Effector memory CD8-positive, alpha-beta T cell (primary cell): Measurements from ENCODE around the gene ARHGAP28.
"Not testable (repeated sequence)": the region's sequence is repeated elsewhere in the genome, so short reads cannot be mapped to it uniquely, and the experiment has no call there.

Source experiments
- ATAC-seq: fragments of 150-1000 bp; cut with Tn5 transposase; replicated peaks from 2 replicates; pipeline ENCODE4 v1.10.0; 2021; ENCODE audit warnings: mild to moderate bottlenecking, moderate library complexity
- DNase-seq, 3 experiments: peaks; one replicate each; pipeline ENCODE4 v3.0.0; 2021
- H3K27ac Mint-ChIP-seq, 2 donors: one replicate each; pipeline ENCODE4 v1.8.0; 2022; ENCODE audit warnings: mild to moderate bottlenecking in 2 of 2, mixed read lengths in 2 of 2, moderate library complexity in 2 of 2
- H3K27me3 Mint-ChIP-seq, 2 donors: one replicate each; pipeline ENCODE4 v1.8.0; 2022; ENCODE audit warnings: mixed read lengths in 2 of 2
- H3K36me3 Mint-ChIP-seq: one replicate; pipeline ENCODE4 v1.8.0; 2022; ENCODE audit warnings: mild to moderate bottlenecking, moderate library complexity, mixed read lengths; ENCODE audit not compliant: insufficient read depth
- H3K4me1 Mint-ChIP-seq, 2 donors: one replicate each; pipeline ENCODE4 v1.8.0; 2022; ENCODE audit warnings: low read depth in 2 of 2, mixed read lengths in 2 of 2
- H3K4me3 Mint-ChIP-seq, 2 donors: one replicate each; pipeline ENCODE4 v1.8.0; 2022; ENCODE audit warnings: mild to moderate bottlenecking in 2 of 2, mixed read lengths in 2 of 2, moderate library complexity in 2 of 2
- H3K9me3 Mint-ChIP-seq, 2 donors: one replicate each; pipeline ENCODE4 v1.8.0; 2022; ENCODE audit warnings: mixed read lengths in 2 of 2

ARHGAP28 gene

DNA sequence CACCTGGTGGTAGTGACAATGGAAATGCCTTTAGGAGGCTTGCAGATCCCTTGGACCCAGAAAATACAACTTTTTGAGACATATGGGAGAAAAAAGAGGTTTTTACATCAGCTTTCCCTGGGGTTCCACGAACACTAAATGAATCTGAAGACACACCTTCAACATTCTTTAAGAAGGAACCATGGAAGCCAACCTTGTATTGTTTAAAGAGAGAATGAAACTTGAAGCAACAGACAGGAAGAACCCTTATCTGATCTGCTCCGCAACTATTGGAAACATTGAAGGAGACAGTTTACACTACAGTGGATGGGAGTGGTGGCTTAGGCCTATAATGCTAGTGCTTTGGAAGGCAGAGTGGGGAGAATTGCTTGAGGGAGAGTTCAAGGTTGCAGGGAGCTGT is 197.6 kb downstream of the ARHGAP28 start:
- Mint-ChIP-seq H3K9me3 (peaks cover 5 to 36% of the 10 kb centered on the region in 2 donors), H3K36me3 (no peaks in the 10 kb centered on the region), H3K27ac (no peak overlapping the region), H3K4me3 (no peak overlapping the region), H3K27me3 (no peaks in the 10 kb centered on the region), H3K4me1 (no peaks in the 10 kb centered on the region)
- DNase-seq (no peak), ATAC-seq (no peak)

DNA sequence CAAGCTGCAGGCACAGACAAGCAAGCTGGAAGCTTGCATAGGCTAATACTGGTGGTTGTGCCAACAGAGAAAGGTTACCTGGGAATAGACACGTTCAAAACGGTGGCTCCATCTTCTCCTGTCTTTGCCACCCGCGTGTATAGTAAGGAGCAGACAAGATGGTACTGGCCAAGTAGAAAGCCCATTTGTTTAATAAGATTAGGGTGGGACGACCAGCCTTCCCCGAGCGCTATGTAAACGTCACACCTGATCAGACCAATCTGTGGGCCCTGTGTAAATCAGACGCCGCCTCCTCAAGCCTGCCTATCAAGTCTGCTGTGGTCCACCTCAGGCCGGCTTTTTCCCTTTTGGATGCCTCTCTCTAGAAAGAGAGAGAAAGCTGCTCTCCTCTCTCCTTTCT is 198.8 kb downstream of the ARHGAP28 start:
- no peak for ATAC-seq
- no peaks in the 10 kb centered on the region for H3K27me3 Mint-ChIP-seq

DNA sequence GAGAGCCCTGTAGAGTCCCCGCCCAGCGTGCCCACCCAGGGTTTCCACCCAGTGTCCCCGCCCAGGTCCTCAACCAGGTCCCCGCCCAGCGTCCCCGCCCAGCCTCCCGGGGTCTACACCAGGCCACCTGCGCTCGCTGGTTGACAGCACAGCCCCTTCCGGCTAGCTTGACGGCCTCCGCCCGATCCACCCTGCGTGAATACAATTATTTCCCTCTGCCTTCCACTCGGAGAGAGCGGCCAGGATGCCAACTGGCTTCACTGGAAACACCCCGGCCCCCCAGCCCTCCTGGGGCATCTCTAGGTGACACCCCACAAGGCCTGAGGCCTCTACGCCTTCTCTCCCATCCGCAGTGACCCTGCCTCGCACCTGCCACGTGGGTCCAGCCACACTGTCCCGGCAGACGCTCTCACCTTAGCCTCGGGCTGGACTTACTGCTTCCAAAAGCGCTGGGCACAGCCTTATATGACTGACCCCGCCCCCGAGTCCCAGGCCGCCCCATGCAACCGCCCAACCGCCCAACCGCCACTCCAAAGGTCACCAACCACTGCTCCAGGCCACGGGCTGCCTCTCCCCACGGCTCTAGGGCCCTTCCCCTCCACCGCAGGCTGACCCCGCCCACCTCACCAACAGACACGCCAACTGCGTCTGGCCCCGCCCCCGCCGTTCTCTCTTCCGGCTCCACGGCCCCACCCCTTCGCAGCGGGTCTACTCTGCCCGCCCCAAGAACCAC is 200.0 kb downstream of the ARHGAP28 start:
- no peaks in the 10 kb centered on the region for H3K27me3 Mint-ChIP-seq
- H3K9me3 Mint-ChIP-seq = peaks cover 3 to 22% of the 10 kb centered on the region in 2 donors
- DNase-seq = no peak
- no peaks in the 10 kb centered on the region for H3K4me1 Mint-ChIP-seq
- no peak for ATAC-seq
- H3K4me3 Mint-ChIP-seq = no peak overlapping the region
- H3K27ac Mint-ChIP-seq = no peak overlapping the region
- H3K36me3 Mint-ChIP-seq = no peaks in the 10 kb centered on the region

More for the DNA sequence above, 198.8 kb downstream of the ARHGAP28 start:
- Mint-ChIP-seq H3K9me3 (peaks cover 5 to 33% of the 10 kb centered on the region in 2 donors), H3K36me3 (no peaks in the 10 kb centered on the region), H3K27ac (no peak overlapping the region), H3K4me3 (no peak overlapping the region), H3K4me1 (no peaks in the 10 kb centered on the region)
- no peak for DNase-seq

DNA sequence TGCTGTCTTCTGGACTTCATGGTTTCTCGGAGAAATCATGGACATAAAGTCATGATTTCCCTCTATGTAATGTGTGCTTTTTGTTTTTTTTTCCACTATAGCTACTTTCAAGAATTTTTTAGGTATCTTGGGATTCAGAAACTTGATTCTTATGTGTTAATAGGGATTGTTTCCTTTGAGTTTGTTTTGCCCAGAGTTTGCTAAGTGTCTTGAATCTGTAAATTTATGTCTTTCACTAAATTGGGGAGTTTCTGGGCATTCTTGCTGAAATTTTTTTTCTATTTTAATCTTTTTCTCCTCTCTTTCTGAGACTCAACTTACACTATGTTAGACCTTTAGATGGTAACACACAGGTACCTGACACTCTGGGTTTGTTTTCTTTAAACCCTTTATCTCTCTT is 205.3 kb downstream of the ARHGAP28 start:
- DNase-seq = no peak

DNA sequence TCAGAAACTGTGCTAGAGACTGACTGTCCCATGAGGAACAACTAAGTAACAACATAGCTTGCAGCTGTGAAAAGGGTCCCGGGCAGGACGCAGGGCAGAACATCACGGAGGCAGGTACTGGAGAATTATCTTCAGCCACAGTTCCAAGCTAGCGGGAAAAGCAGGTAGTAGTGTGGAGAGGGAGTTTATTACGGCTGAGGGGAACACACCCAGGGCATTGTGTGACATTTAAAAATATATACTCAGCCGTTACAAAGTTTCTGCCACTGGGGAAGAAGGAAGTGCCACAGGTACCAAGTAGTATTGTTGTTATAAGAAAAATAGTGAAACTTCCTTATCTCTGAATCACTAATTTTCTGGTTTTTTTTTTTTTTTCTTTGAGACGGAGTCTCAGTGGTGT is 208.5 kb downstream of the ARHGAP28 start:
- Mint-ChIP-seq H3K27ac (no peak overlapping the region), H3K27me3 (no peaks in the 10 kb centered on the region), H3K4me1 (no peaks in the 10 kb centered on the region), H3K9me3 (peaks cover 0 to 9% of the 10 kb centered on the region in 2 donors), H3K4me3 (no peak overlapping the region), H3K36me3 (no peaks in the 10 kb centered on the region)
- ATAC-seq = no peak
- DNase-seq = no peak

More for the DNA sequence above, 205.3 kb downstream of the ARHGAP28 start:
- H3K36me3 Mint-ChIP-seq = no peaks in the 10 kb centered on the region
- H3K9me3 Mint-ChIP-seq = peaks cover 7 to 8% of the 10 kb centered on the region in 2 donors
- ATAC-seq = no peak
- no peak overlapping the region for H3K4me3 Mint-ChIP-seq
- H3K4me1 Mint-ChIP-seq = no peaks in the 10 kb centered on the region
- no peak overlapping the region for H3K27ac Mint-ChIP-seq
- no peaks in the 10 kb centered on the region for H3K27me3 Mint-ChIP-seq

DNA sequence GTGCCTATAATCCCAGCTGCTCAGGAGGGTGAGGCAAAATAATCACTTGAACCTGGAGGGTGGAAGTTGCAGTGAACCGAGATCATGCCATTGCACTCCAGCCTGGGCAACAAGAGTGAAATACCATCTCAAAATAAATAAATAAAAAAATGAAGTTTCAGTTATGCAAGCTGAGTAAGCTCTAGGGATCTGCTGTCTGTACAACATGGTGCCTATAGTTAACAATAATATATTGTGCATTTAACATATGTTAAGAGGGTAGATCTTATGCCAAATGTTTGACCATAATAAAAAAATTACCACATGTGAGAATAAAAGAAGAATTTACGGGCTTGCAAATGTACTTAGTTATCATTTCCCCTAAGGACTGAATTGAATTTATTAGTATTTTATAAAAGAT is 208.9 kb downstream of the ARHGAP28 start:
- not testable (repeated sequence) for H3K9me3 Mint-ChIP-seq, H3K36me3 Mint-ChIP-seq, H3K4me1 Mint-ChIP-seq, H3K4me3 Mint-ChIP-seq, ATAC-seq, H3K27ac Mint-ChIP-seq, H3K27me3 Mint-ChIP-seq, DNase-seq

DNA sequence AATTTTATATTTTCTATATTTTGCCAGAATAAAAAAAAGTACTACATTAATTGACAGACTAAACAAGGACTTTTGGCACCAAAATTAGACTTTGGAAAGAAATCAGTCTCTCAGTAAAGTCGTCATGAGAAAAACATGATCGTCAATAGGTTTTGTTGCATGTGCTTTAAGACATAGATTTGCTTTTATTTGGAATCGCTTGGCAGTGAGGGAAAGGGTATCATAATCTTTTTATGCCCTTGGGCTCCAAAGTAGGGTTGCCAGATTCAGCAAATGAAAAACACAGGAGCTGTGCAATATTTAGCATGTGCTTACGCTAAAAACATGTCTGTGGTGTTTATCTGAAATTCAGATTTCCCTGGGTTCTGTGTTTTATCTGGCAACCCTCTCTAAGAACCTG is 210.5 kb downstream of the ARHGAP28 start:
- Mint-ChIP-seq H3K4me3 (no peak overlapping the region), H3K27ac (no peak overlapping the region), H3K27me3 (no peaks in the 10 kb centered on the region), H3K36me3 (no peaks in the 10 kb centered on the region), H3K9me3 (peaks cover 0 to 12% of the 10 kb centered on the region in 2 donors), H3K4me1 (no peaks in the 10 kb centered on the region)
- DNase-seq (no peak), ATAC-seq (no peak)

DNA sequence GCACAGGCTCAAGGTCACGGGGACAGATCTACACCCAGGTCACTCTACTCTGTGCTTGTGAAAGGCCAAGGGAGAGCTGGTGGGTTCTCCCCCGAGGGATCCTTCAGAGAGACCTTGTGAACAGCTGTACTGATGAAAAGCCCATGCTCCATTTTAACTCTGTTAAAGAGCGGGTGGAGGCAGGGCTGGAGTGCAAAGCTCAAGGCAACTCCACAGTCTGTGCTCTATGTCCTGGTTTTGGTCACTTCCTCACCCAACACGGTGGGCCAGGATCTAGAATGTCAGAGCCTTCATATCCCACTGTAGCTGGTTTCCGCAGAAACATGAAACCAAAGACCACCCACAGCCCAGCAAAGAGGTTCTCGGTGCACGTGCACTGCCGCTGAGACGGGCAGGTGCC is 210.9 kb downstream of the ARHGAP28 start:
- Mint-ChIP-seq H3K9me3 (peaks cover 2 to 12% of the 10 kb centered on the region in 2 donors), H3K36me3 (no peaks in the 10 kb centered on the region), H3K4me1 (no peaks in the 10 kb centered on the region), H3K27me3 (no peaks in the 10 kb centered on the region), H3K27ac (no peak overlapping the region), H3K4me3 (no peak overlapping the region)
- no peak for DNase-seq
- no peak for ATAC-seq

DNA sequence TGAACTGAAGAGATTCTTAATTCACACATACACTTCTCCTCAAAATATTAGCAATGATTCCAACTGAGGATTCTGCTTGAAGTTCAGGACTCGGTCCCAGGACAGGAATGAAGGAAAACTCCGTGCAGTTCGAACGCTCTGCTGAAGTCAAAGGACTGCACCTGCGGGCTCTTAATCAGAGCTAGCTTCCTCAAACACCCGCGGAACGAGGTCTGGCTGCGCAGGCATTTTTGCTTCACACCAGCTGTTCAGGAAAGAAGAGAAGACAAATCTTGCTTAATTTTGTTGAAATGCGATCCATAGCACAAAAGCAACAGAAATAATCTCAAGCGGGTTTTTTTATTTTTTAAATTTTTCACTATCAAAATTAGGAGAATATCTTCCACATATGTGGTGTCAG is 212.5 kb downstream of the ARHGAP28 start:
- no peaks in the 10 kb centered on the region for H3K36me3 Mint-ChIP-seq
- no peak overlapping the region for H3K4me3 Mint-ChIP-seq
- no peaks in the 10 kb centered on the region for H3K27me3 Mint-ChIP-seq
- H3K27ac Mint-ChIP-seq = no peak overlapping the region
- ATAC-seq (no peak), DNase-seq (no peak)
- H3K4me1 Mint-ChIP-seq = no peaks in the 10 kb centered on the region
- H3K9me3 Mint-ChIP-seq = peaks cover 9 to 11% of the 10 kb centered on the region in 2 donors

DNA sequence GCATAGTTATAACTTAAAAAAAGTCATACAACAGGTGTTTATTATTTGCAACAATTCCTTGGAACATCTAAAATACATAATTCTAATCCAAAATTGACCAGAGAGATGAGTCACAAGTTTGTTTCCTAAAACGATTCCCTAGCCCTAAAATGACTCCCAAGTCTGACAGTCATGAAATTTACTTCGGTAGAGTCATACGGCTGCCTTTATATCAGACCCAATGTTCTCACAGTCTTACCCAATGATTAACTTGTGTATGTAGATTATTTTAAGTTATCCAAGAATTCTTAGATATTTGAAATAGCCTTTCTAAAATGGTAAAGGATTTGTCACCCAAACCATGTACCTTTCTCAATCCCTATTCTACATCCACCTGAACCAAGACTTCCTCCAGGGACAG is 213.2 kb downstream of the ARHGAP28 start:
- Mint-ChIP-seq H3K36me3 (no peaks in the 10 kb centered on the region), H3K9me3 (peaks cover 9% of the 10 kb centered on the region in 2 donors), H3K4me1 (no peaks in the 10 kb centered on the region), H3K4me3 (no peak overlapping the region), H3K27ac (no peak overlapping the region), H3K27me3 (no peaks in the 10 kb centered on the region)
- DNase-seq = no peak
- no peak for ATAC-seq

DNA sequence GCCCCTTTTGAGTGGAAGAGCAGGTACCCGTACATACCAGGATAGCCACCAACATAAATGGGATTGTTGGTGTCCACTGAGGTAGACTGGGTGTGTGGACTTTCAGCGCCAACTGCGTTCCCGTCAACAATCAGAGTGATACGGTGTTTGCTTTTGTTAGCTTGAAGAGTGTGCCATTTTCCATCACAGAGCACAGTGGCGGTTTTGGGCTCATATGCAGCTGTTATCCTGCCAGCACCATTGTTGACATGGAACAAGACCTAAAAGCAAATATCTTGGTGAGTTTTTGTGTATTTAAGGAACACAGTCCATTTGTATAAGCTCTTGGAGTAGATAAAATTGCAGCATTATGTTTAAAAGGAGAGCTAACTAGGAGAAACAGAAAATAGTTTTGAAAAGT is 213.6 kb downstream of the ARHGAP28 start:
- H3K36me3 Mint-ChIP-seq = no peaks in the 10 kb centered on the region
- DNase-seq (no peak), ATAC-seq (no peak)
- no peak overlapping the region for H3K27ac Mint-ChIP-seq
- no peaks in the 10 kb centered on the region for H3K27me3 Mint-ChIP-seq
- no peaks in the 10 kb centered on the region for H3K4me1 Mint-ChIP-seq
- H3K9me3 Mint-ChIP-seq = peaks cover 7 to 9% of the 10 kb centered on the region in 2 donors
- H3K4me3 Mint-ChIP-seq = no peak overlapping the region

DNA sequence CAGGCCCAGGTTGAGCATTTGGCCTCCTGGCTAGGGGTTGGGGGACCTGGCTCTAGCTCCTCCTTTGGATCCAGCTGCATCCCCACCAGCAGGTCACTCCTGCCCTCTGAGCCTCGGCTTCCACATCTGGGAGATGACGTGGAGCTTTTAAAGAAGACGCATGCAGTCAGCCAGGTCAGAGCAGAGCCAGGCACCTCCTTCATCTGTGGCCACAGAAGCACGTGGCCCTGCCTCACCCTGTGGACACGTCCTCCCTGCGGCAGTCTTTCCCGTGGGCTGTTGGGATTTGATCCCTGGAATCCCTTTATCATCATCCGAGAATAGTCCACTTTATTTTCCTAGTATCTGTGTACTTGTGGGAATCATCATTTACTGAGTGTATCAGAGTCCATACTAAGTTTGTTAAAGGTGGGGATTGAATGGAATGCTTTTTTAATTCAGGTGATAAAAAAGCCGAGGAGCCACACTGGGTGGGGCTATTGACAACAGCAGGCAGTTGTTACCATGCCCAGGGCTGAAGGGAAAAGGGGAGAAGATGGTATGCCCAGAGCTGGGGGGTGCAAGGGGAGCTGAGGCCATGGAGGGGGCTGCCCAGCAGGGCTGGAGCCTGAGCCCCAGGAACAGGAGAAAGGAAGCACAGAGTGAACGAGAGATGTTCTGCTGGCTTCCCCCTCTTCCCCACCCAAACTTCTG is 218.0 kb downstream of the ARHGAP28 start:
- no peak overlapping the region for H3K27ac Mint-ChIP-seq
- no peak overlapping the region for H3K4me3 Mint-ChIP-seq
- no peaks in the 10 kb centered on the region for H3K4me1 Mint-ChIP-seq
- ATAC-seq (no peak), DNase-seq (no peak)
- no peaks in the 10 kb centered on the region for H3K27me3 Mint-ChIP-seq
- H3K36me3 Mint-ChIP-seq = no peaks in the 10 kb centered on the region
- peaks cover 12 to 19% of the 10 kb centered on the region in 2 donors for H3K9me3 Mint-ChIP-seq

DNA sequence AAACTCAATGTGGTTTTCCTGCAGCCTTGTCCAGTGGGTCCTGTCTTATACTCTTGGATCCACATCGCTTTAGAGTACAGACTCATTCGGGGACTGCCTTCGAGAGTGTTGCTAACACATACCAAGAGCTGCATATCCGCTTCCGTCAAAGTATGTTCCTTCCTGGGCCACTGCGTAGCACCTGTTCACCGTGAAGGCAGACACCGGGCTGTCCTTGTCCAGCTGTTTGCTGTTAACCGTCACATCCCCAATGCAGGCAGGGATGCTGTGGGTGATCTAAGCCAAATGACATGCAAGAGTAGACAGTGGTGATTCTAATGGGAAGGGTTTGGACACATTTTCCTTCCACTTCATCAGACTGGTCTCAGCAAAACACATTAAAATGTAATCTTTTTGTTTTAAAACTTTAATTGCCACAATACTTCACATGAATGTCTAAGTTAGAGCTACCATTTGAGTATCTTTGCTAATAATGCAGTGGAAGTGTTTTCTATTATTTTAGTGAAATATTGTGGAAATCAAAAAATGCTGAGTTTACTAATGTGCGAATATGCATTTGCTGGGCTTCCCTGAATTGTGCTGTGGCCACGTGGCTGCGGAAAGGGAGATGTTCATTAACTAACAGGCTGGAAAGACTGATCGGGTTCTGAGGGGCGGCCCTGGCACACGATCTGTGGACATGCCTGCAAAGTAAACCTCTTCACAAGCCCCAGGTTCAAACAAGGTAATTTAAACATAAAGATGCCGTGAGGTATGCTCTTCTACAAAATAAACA is 219.0 kb downstream of the ARHGAP28 start:
- H3K4me1 Mint-ChIP-seq = no peaks in the 10 kb centered on the region
- no peak overlapping the region for H3K4me3 Mint-ChIP-seq
- H3K27ac Mint-ChIP-seq = no peak overlapping the region
- ATAC-seq (no peak), DNase-seq (no peak)
- H3K9me3 Mint-ChIP-seq = peaks cover 12 to 21% of the 10 kb centered on the region in 2 donors
- H3K27me3 Mint-ChIP-seq = no peaks in the 10 kb centered on the region
- H3K36me3 Mint-ChIP-seq = no peaks in the 10 kb centered on the region
